OCI-LY1 (cell line): Measurements from ENCODE around the gene PRR3.
A peak's percentile ranks its signal among the peaks of the same experiment; 100 is the strongest.

ENCODE experiments used
- H2AFZ ChIP-seq: fragments of 200-600 bp; sonication (generic), shearing (Covaris generic); 2 replicates; pipeline ENCODE4 v1.6.0; 2014; ENCODE audit warnings: antibody characterized with exemption, mild to moderate bottlenecking, low read length
- H3F3A ChIP-seq: fragments of 200-600 bp; sonication (generic), shearing (Covaris generic); 2 replicates; pipeline ENCODE4 v1.6.0; 2014; ENCODE audit warnings: mild to moderate bottlenecking, antibody characterized with exemption, low read length, moderate library complexity; ENCODE audit not compliant: insufficient read depth
- H3K27ac ChIP-seq: fragments of 200-600 bp; sonication (generic); 2 replicates; pipeline ENCODE4 v1.5.1; 2014; ENCODE audit warnings: low read length, mixed run types, mild to moderate bottlenecking, low read depth; ENCODE audit not compliant: poor library complexity, severe bottlenecking
- H3K27me3 ChIP-seq: fragments of 200-600 bp; sonication (generic); 2 replicates; pipeline ENCODE4 v1.6.0; 2014; ENCODE audit warnings: antibody characterized with exemption, mild to moderate bottlenecking, low read length, moderate library complexity; ENCODE audit not compliant: insufficient read depth
- H3K36me3 ChIP-seq: fragments of 200-600 bp; sonication (generic); 2 replicates; pipeline ENCODE4 v1.6.1; 2014; ENCODE audit warnings: mild to moderate bottlenecking, antibody characterized with exemption, low read length, moderate library complexity, mixed read lengths; ENCODE audit not compliant: insufficient read depth
- H3K4me1 ChIP-seq: fragments of 200-600 bp; sonication (generic); 2 replicates; pipeline ENCODE4 v1.5.1; 2014; ENCODE audit warnings: mild to moderate bottlenecking, low read length, moderate library complexity; ENCODE audit not compliant: insufficient read depth, severe bottlenecking
- H3K4me2 ChIP-seq: fragments of 200-600 bp; sonication (generic), shearing (Covaris generic); 2 replicates; pipeline ENCODE4 v1.6.1; 2014; ENCODE audit warnings: low read length
- H3K4me3 ChIP-seq: fragments of 200-600 bp; sonication (generic); 2 replicates; pipeline ENCODE4 v1.5.1; 2014; ENCODE audit warnings: low read length, low read depth, mild to moderate bottlenecking, mixed read lengths; ENCODE audit not compliant: poor library complexity, severe bottlenecking
- H3K79me2 ChIP-seq: fragments of 200-600 bp; shearing (Covaris generic); 2 replicates; pipeline ENCODE4 v1.6.1; 2016; ENCODE audit warnings: mixed run types, low read length, mixed read lengths; ENCODE audit not compliant: insufficient read depth
- H3K9ac ChIP-seq: fragments of 200-600 bp; sonication (generic), shearing (Covaris generic); 2 replicates; pipeline ENCODE4 v1.6.1; 2014; ENCODE audit warnings: mild to moderate bottlenecking, low read length, mixed read lengths
- H3K9me2 ChIP-seq: fragments of 200-600 bp; sonication (generic), shearing (Covaris generic); 2 replicates; pipeline ENCODE4 v1.6.1; 2014; ENCODE audit warnings: low read depth, mild to moderate bottlenecking, low read length, mixed read lengths
- H3K9me3 ChIP-seq: fragments of 200-600 bp; shearing (Covaris generic); 2 replicates; pipeline ENCODE4 v1.6.1; 2014; ENCODE audit warnings: low read length, mixed read lengths
- H4K20me1 ChIP-seq: fragments of 200-600 bp; sonication (generic), shearing (Covaris generic); 2 replicates; pipeline ENCODE4 v1.6.0; 2016; ENCODE audit warnings: mild to moderate bottlenecking, low read length; ENCODE audit not compliant: insufficient read depth
- EZH2 ChIP-seq: fragments of 200-600 bp; sonication (generic), shearing (Covaris generic); IDR thresholded peaks from 2 replicates; pipeline ENCODE4 v1.8.0; 2017; ENCODE audit warnings: borderline replicate concordance, mixed run types, mild to moderate bottlenecking, antibody characterized with exemption, low read length, moderate library complexity, mixed read lengths
- TF ChIP-seq, protein P1 (sequence below): fragments of 200-600 bp; sonication (generic), shearing (Covaris generic); IDR thresholded peaks from 2 replicates; pipeline ENCODE4 v1.5.1; 2017; ENCODE audit warnings: mild to moderate bottlenecking, antibody characterized with exemption, low read length, moderate library complexity, mixed read lengths

Gene PRR3

DNA sequence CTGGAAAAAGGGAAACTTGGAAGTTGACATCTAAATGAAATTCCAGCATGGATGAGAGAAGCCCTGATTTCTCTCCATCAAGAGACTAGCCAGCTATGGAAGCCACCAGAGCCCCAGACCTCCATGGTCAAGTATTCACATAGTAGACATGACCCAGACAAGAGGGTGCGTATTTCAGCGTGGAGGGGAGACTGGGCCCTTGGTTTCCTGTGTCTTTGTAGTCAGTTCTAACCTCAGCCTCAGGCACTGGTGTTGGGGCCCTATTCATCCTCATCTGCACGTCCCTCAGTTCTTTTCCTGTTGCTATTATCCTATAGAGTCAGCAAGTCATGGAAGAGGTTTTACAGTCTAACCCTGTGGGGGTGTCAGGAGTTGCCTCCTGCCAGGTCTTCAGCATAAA is 13.3 kb upstream of the PRR3 start:
- TF ChIP-seq, protein P1, sequence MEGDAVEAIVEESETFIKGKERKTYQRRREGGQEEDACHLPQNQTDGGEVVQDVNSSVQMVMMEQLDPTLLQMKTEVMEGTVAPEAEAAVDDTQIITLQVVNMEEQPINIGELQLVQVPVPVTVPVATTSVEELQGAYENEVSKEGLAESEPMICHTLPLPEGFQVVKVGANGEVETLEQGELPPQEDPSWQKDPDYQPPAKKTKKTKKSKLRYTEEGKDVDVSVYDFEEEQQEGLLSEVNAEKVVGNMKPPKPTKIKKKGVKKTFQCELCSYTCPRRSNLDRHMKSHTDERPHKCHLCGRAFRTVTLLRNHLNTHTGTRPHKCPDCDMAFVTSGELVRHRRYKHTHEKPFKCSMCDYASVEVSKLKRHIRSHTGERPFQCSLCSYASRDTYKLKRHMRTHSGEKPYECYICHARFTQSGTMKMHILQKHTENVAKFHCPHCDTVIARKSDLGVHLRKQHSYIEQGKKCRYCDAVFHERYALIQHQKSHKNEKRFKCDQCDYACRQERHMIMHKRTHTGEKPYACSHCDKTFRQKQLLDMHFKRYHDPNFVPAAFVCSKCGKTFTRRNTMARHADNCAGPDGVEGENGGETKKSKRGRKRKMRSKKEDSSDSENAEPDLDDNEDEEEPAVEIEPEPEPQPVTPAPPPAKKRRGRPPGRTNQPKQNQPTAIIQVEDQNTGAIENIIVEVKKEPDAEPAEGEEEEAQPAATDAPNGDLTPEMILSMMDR, result no peak
- TF ChIP-seq EZH2, result no peak
- no peak overlapping the region for H3K4me3 ChIP-seq
- no peaks in the 10 kb centered on the region for H4K20me1 ChIP-seq
- no peaks in the 10 kb centered on the region for H3K79me2 ChIP-seq
- no peaks in the 10 kb centered on the region for H3K9me2 ChIP-seq
- no peak overlapping the region for H3K9ac ChIP-seq
- H3K4me2 ChIP-seq, result no peak overlapping the region
- peaks cover 35% of the 10 kb centered on the region for H3K36me3 ChIP-seq
- no peaks in the 10 kb centered on the region for H3K27me3 ChIP-seq
- H3K27ac ChIP-seq, result no peak overlapping the region
- peaks cover 12% of the 10 kb centered on the region for H3K4me1 ChIP-seq
- no peak overlapping the region for H2AFZ ChIP-seq
- H3K9me3 ChIP-seq, result no peaks in the 10 kb centered on the region
- H3F3A ChIP-seq, result 0 out of 2 replicates have a peak, but pooled peaks cover 3% of the 10 kb centered on the region

DNA sequence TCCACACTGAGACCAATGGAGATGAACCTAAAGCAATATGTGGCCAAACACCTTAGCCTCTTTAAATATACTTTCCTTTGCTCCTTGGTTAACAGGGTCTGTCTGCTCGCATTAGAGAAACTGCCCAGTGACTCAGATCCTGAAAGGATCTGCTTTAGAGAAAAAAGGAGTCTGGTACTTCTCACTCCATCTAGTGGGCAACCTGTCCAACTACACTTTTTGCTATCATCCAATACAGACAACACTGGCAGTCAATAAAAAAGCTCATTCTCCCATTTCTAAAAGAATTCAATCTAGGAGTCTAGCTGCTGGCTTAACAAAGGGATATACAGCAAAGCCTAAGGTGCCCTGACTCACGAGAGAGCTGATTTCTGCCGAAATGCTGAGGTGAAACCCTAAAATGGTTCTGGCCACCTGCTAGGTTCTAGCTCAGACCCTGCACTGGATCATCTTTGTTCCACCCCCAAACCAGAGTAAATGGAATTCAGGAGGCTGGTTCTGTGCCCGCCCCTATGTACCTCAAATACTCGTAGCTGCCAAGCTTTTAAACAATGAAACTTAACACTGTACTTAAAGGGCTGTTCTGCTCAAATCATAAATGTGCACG is 12.3 kb upstream of the PRR3 start:
- Histone ChIP-seq H3K4me1 (peaks cover 12% of the 10 kb centered on the region), H3K27me3 (no peaks in the 10 kb centered on the region), H3K79me2 (no peaks in the 10 kb centered on the region), H3K36me3 (peaks cover 35% of the 10 kb centered on the region), H4K20me1 (no peaks in the 10 kb centered on the region), H2AFZ (no peak overlapping the region), H3K9me2 (no peaks in the 10 kb centered on the region), H3K9ac (no peak overlapping the region), H3K9me3 (no peaks in the 10 kb centered on the region), H3K4me2 (no peak overlapping the region), H3K27ac (no peak overlapping the region), H3K4me3 (no peak overlapping the region), H3F3A (0 out of 2 replicates have a peak, but pooled peaks cover 3% of the 10 kb centered on the region)
- TF ChIP-seq EZH2, result no peak
- TF ChIP-seq, protein P1, result peak; percentile 72

DNA sequence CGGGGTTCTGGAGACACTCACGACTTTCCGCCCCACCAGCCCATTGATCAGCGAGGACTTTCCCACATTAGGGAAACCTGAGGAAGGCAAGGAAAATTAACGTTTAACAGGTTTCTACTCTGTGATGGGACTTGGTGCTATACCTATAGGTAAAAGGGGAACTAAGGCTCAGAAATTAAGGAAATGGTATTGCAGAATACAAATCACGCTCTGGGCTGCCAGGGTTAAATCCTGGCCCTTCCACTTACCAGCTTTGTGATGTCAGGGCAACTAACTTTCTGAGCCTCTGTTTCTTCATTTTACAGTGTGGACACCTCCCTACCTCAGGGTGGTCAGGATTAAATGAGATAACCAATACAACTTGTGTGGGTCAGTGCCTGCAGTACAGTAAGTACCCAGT is 9.6 kb upstream of the PRR3 start:
- H3F3A ChIP-seq, result 0 out of 2 replicates have a peak, but pooled peaks cover 3% of the 10 kb centered on the region

More for the DNA sequence above, 9.6 kb upstream of the PRR3 start:
- Histone ChIP-seq H3K4me3 (no peak overlapping the region), H4K20me1 (no peaks in the 10 kb centered on the region), H3K4me1 (peaks cover 4% of the 10 kb centered on the region), H3K27me3 (no peaks in the 10 kb centered on the region), H2AFZ (no peak overlapping the region), H3K79me2 (no peaks in the 10 kb centered on the region), H3K9me3 (no peaks in the 10 kb centered on the region), H3K9ac (no peak overlapping the region), H3K36me3 (peaks cover 60% of the 10 kb centered on the region), H3K4me2 (no peak overlapping the region), H3K27ac (no peak overlapping the region), H3K9me2 (no peaks in the 10 kb centered on the region)
- TF ChIP-seq, protein P1, result no peak
- TF ChIP-seq EZH2, result no peak
